Osteoblast (primary cell): ENCODE measurements around the gene BCL2L15. TPM values are rescaled to one million over a fixed set of nuclear protein-coding genes. Genes with fewer than 3 reads are reported as not detected.

Experiments
- DNase-seq: peaks from one replicate; pipeline ENCODE4 v3.0.0; 2011; ENCODE audit warnings: low spot score, mixed read lengths; ENCODE audit not compliant: insufficient read length; ENCODE audit errors: missing footprints
- H2AFZ ChIP-seq: 2 replicates; pipeline ENCODE4 v1.6.0; 2011; ENCODE audit warnings: mild to moderate bottlenecking, low read length
- H3K27ac ChIP-seq: 2 replicates; pipeline ENCODE4 v1.5.1; 2011; ENCODE audit warnings: mild to moderate bottlenecking, low read depth, low read length, moderate library complexity
- H3K27me3 ChIP-seq: 2 replicates; pipeline ENCODE4 v1.6.0; 2012; ENCODE audit warnings: mild to moderate bottlenecking, control low read depth, inconsistent platforms, low read length, moderate library complexity; ENCODE audit not compliant: insufficient read depth
- H3K36me3 ChIP-seq: 2 replicates; pipeline ENCODE4 v1.5.1; 2011; ENCODE audit warnings: mild to moderate bottlenecking, low read length, control low read depth, moderate library complexity; ENCODE audit not compliant: insufficient read depth
- H3K4me1 ChIP-seq: 2 replicates; pipeline ENCODE4 v1.5.1; 2011; ENCODE audit warnings: mild to moderate bottlenecking, low read length, control low read depth, moderate library complexity; ENCODE audit not compliant: insufficient read depth
- H3K4me2 ChIP-seq: 2 replicates; pipeline ENCODE4 v1.6.0; 2011; ENCODE audit warnings: mild to moderate bottlenecking, low read length; ENCODE audit not compliant: insufficient read depth
- H3K4me3 ChIP-seq: fragments of 200-600 bp; sonication (generic); 3 replicates; pipeline ENCODE4 v1.5.1; 2012; ENCODE audit warnings: mild to moderate bottlenecking, low read length, inconsistent platforms; ENCODE audit not compliant: insufficient read depth
- H3K79me2 ChIP-seq: 2 replicates; pipeline ENCODE4 v1.6.0; 2012; ENCODE audit warnings: mild to moderate bottlenecking, low read length, control low read depth, inconsistent platforms; ENCODE audit not compliant: insufficient read depth
- H3K9me3 ChIP-seq: 2 replicates; pipeline ENCODE4 v1.5.1; 2011; ENCODE audit warnings: low read depth, low read length, control low read depth
- H4K20me1 ChIP-seq: 2 replicates; pipeline ENCODE4 v1.6.0; 2012; ENCODE audit warnings: mild to moderate bottlenecking, low read length, control low read depth; ENCODE audit not compliant: insufficient read depth
- total RNA-seq: library from RNA; depleted of rRNA; stranded (reverse); fragments of >200 nt; gene quantifications from 2 replicates; pipeline ENCODE4 v1.2.3, GENCODE V29; 2012
- TF ChIP-seq, protein P1 (sequence below): IDR thresholded peaks from 2 replicates; pipeline ENCODE4 v1.5.1; 2011; ENCODE audit warnings: mild to moderate bottlenecking, low read depth, low read length, moderate library complexity; ENCODE audit errors: extremely low read depth

Gene BCL2L15
- total RNA-seq, 1 donor: 0.36 TPM

DNA sequence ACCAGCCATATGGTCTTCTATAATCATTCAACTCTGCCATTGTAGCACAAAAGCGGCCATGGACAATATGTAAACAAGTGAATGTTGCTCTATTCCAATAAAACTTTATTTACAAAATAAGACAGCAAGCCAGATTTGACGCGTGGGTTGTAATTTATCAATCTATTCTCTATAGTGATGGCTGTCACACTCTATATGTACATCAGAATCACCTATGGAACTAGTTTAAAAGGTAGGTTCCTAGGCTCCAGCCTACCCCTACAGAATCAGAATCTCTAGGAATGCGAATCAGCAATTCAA, 7.7 kb downstream of the BCL2L15 start:
- Histone ChIP-seq H3K4me3 (no peak overlapping the region), H3K27me3 (no peaks in the 10 kb centered on the region), H3K9me3 (no peaks in the 10 kb centered on the region), H3K4me1 (peaks cover 1% of the 10 kb centered on the region), H3K79me2 (no peaks in the 10 kb centered on the region), H3K27ac (no peak overlapping the region), H4K20me1 (no peaks in the 10 kb centered on the region), H3K36me3 (no peaks in the 10 kb centered on the region), H2AFZ (no peak overlapping the region), H3K4me2 (no peak overlapping the region)
- no peak for DNase-seq
- TF ChIP-seq, protein P1, sequence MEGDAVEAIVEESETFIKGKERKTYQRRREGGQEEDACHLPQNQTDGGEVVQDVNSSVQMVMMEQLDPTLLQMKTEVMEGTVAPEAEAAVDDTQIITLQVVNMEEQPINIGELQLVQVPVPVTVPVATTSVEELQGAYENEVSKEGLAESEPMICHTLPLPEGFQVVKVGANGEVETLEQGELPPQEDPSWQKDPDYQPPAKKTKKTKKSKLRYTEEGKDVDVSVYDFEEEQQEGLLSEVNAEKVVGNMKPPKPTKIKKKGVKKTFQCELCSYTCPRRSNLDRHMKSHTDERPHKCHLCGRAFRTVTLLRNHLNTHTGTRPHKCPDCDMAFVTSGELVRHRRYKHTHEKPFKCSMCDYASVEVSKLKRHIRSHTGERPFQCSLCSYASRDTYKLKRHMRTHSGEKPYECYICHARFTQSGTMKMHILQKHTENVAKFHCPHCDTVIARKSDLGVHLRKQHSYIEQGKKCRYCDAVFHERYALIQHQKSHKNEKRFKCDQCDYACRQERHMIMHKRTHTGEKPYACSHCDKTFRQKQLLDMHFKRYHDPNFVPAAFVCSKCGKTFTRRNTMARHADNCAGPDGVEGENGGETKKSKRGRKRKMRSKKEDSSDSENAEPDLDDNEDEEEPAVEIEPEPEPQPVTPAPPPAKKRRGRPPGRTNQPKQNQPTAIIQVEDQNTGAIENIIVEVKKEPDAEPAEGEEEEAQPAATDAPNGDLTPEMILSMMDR: no peak

DNA sequence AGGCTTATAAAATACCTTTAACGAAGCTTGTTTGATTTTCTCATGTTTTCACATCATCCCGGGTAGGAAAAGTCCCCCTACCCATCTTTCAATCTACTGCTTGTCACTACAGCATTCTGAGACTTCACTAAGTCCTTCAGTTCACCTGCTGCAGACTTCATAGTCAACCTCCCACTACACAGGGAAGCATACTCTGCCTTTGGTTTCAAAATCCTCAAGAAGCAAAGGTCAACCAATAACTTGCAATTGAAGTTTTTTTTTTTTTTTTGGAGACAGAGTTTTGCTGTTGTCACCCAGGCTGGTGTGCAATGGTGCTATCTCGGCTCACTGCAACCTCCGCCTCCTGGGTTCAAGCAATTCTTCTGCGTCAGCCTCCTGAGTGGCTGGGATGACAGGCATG, 11.2 kb downstream of the BCL2L15 start:
- Histone ChIP-seq H2AFZ (no peak overlapping the region), H3K27me3 (no peaks in the 10 kb centered on the region), H3K9me3 (no peaks in the 10 kb centered on the region), H3K79me2 (no peaks in the 10 kb centered on the region), H3K4me1 (peaks cover 20% of the 10 kb centered on the region), H3K27ac (no peak overlapping the region), H3K4me3 (no peak overlapping the region), H4K20me1 (no peaks in the 10 kb centered on the region), H3K4me2 (no peak overlapping the region), H3K36me3 (no peaks in the 10 kb centered on the region)
- no peak for DNase-seq
- TF ChIP-seq, protein P1: no peak

DNA sequence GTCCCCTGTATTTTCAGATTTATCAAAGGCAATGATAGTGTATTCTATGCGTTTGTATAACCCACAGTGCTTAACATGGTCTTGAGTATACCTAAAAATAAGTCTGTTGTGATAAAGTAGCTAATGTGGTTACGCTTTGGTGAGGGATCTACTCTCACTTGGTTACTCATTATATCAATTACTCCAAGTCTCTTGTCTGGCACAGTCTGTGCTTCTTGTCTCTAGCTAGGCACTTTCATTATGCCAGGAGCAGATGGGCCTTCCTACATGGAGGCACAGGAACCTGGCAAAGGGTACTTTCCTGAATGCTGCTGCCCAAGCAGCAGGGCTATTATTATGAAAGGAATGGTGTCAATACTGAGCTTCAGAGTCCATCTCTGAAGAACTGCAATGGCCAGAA, 11.7 kb downstream of the BCL2L15 start:
- Histone ChIP-seq H3K79me2 (no peaks in the 10 kb centered on the region), H3K36me3 (no peaks in the 10 kb centered on the region), H3K27ac (no peak overlapping the region), H4K20me1 (no peaks in the 10 kb centered on the region), H3K4me1 (peaks cover 21% of the 10 kb centered on the region), H3K27me3 (no peaks in the 10 kb centered on the region), H2AFZ (no peak overlapping the region), H3K4me3 (no peak overlapping the region), H3K9me3 (no peaks in the 10 kb centered on the region), H3K4me2 (no peak overlapping the region)
- TF ChIP-seq, protein P1: no peak
- no peak for DNase-seq

DNA sequence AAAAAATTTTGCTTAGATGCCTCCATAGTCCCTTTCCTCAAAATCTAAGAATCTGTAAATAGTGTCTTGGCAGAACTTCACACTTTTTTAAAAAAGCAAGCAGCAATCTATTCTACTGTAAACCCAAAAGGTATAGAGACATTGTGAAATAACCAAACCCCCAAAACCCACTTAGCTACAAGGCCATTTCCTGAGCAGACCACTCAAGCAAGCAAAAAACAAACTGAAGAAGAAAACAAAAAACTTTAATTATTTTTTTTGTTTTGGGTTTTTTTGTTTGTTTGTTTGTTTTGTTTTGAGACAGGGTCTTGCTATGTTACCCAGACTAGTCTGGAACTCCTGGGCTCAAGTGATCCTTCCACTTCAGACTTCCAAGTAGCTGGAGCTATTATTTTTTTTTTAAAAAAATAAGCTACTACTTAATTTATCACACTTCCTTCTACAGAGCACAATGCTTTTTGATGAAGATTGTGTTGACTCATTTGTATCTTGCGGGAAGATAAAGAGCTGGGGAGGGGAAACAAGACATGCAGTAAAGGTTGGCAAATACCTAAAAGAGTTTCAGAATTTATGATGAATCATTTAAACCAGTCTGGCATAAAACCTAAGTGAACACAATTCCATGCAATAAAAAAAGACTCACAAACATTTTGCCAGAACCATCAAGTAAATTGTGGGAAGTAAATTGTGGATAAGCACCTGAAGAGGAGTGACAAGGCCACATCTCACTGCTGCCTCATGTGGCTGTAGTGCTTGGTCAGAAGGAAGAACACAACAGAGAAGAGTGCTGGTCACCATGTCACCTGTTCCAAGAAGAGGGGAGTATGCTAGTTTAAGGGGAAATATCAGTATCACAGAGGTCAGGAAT, 13.1 kb downstream of the BCL2L15 start:
- H3K36me3 ChIP-seq: no peaks in the 10 kb centered on the region
- no peaks in the 10 kb centered on the region for H3K27me3 ChIP-seq
- no peak overlapping the region for H3K27ac ChIP-seq
- H3K4me1 ChIP-seq: peaks cover 21% of the 10 kb centered on the region
- H2AFZ ChIP-seq: no peak overlapping the region
- TF ChIP-seq, protein P1: peak; percentile 26
- H3K4me2 ChIP-seq: no peak overlapping the region
- H3K9me3 ChIP-seq: no peaks in the 10 kb centered on the region
- H3K79me2 ChIP-seq: no peaks in the 10 kb centered on the region
- no peak overlapping the region for H3K4me3 ChIP-seq
- no peaks in the 10 kb centered on the region for H4K20me1 ChIP-seq
- no peak for DNase-seq
